ENCODE results near the gene ALG12.

DNA sequence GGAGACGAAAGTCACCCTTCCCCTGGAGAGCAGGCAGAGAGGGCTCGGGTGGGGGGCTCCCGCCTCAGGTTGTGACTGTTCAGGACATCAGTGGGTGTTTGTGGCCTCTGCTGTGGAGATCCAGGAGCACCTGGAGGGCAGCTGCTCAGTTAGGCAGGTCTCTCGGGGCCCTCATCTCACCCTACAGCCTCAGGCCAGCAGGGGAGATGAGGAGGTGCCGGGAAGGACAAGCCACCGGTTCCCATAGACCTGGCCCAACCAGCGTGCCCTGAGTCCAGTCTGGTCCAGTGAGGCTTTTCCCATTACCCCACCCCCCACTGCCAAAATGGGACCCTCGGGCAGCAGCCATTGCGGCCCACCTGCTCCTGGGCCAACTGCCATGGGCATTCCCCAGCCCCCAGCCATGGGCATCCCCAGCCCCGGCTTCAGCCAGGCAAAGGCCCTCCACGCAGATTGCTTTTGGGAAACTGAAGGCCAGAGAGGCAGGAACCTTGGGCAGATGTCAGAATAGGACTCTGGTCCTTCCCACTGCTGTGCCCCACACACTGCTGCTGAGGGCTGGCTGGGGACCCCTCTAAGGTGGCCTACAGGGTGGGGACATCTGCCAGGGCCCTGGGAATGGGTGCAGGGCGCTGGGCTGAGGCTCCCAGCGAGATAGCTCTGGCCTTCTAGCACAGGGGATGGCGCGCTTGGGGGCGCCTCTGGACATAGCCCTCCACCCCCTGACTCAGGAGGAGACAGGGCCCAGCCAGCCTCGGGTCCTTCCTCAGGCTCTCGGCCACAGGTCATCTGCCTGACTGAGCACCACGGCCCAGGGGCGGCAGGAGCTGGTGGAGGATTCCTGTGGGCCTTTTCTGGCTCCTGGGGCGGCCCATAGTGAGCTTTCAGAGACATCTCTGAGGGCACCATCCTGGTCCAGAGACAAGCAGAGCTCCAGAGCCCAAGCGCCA is 47.1 kb upstream of the ALG12 start:
- TF ChIP-seq EZH2 (IDR thresholded peaks at IDR 0.05; ENCODE audit: insufficient read depth, poor library complexity, severe bottlenecking) (no peak), EZH2phosphoT487 (IDR thresholded peaks at IDR 0.05; ENCODE audit: insufficient read depth, low read depth) (no peak)

Data from GM23248 (cell line).